Kidney capillary endothelial cell (primary cell): ENCODE measurements around the gene NIPAL1.

Source experiments
- DNase-seq: peaks from one replicate; pipeline ENCODE4 v3.0.0-alpha.2; 2018; ENCODE audit warnings: low spot score

Gene NIPAL1

GRCh38 chr4:48065587-48066052, 49.0 kb downstream of the NIPAL1 start:
- no peak for DNase-seq

GRCh38 chr4:48067536-48067935, 51.0 kb downstream of the NIPAL1 start:
- DNase-seq = no peak

DNA sequence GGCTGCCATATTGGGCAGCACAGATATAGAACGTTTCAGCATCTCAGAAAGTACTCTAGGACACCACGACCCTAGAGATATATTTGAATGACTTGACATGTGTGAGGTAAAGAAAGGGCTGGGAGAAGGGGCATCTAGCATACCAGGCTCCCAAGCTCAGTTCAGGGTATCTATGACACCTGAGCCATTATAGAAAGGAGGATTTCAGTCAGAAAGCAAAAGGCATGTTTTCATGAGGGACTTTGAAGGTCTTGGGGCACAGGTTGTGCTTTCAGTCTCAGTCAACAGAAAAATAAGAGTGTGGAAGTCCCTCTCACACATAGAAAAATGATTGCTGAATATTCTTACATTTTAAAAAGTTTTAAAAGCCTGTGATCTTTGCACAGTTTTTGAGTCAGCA, 51.6 kb downstream of the NIPAL1 start:
- no peak for DNase-seq

GRCh38 chr4:48069026-48069425, 52.5 kb downstream of the NIPAL1 start:
- no peak for DNase-seq

DNA sequence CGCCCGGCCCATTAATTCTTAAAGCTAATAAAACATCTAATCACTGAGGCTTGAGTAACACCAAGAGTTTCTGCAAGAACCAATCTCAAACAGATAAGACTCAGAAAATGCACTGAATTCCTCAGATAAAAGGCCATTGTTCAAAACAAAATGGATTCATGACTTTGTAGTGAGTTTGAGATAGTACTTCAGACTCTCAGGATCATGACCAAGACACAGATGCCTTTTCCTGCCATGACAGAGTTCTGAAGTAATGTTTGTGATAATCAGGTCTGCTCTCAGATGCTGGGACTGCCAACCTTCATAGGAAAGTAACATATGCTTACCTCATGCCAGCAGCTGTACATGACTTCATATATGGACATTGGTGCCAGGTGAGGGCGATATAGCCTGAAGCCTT, 54.6 kb downstream of the NIPAL1 start:
- no peak for DNase-seq

- DNase-seq = no peak
Measured at GRCh38 chr4:48073567-48074103, 57.1 kb downstream of the NIPAL1 start.

DNA sequence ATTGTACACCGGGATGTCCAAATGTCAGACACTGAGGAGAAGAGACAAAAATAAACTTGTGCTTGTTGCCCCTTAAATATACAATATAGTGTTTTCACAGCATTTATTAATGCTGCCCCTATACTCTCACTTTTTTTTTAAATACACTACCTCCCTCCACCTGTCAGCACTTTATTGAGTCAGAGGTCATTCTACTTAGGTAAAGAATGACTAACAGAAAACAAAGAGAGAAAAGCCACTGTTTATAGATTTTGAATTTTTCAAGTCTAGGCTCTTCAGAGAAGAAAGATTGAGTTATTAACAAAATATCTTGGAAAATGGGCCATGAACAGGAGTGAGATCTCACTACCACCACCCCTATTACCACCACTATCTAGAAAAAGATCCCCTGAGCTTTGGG, 58.1 kb downstream of the NIPAL1 start:
- no peak for DNase-seq

GRCh38 chr4:48078425-48078824, 61.9 kb downstream of the NIPAL1 start:
- no peak for DNase-seq

DNA sequence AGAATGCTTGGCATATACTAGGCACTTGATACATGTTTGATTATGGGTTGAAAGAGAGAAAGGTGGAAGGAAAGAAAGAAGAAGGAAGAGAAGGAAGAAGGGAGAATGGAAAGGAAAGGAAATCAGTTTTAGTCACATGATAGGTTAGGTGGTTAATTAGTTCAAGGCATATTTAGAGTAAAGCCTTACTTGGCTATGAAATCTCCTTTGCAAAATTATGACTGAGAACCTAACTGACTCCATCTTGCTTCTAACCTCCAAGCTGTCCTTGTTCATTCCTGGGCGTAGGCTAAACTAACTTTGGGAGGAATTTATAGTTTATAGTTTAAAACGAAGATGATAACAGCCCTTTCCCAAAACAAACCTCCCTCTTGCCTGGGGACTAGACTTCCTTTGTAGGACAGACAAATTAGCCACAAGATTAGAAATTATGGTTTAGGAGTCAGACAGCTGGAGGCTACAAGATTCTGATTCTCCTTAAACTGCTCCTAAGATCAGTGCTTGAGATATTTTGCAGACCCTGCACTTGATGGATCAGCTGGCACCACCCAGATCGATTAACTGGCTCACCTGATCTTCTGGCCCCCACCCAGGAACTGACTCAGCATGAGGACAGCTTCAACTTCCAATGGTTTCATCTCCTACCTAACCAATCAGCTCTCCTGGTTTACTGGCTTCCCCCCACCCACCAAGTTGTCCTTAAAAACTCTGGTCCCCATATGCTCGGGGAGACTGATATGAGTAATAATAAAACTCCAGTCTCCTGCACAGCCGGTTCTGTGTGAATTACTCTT, 62.5 kb downstream of the NIPAL1 start:
- DNase-seq = no peak

DNA sequence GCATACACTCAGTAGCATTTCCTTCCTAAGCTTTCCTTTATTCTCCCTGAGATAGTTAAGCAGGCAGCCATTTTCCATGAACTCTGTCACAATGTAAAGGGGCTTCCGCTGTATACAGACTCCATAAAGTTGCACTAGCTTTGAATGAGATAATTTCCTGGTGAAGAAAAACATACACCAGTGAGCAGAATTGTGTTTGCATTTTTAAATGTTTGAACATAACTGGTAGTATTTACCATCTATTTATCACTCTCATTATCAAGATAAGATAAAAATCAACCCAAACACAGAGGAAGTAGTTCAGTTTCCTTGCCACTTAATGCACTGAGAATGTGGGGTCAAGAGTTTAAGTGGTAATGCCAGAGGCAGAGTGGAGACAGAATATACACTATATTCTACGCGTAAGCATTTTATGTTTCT, 63.4 kb downstream of the NIPAL1 start:
- peak; percentile 66 for DNase-seq

DNA sequence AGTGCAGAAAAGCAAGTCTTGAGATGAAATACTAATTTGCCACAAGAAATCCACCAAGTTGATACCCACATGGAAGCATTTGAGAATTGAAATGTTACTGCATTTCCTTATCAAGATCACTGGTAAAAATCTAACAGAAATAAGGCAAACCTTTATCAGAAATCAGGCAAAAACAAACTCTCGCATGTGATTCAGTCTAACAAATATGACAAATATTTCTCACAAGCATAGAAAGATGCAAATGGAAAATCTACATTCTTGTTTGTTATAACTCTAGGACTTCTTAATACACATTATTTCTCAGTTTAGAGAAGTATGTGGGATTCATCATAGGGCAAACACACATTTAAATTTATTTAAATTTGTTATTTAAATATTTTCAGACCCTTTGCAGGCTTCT, 64.6 kb downstream of the NIPAL1 start:
- DNase-seq = no peak

GRCh38 chr4:48082956-48083355, 66.4 kb downstream of the NIPAL1 start:
- no peak for DNase-seq

- no peak for DNase-seq
Measured at GRCh38 chr4:48085821-48086589, 69.4 kb downstream of the NIPAL1 start.
